C4-2B (cell line): ENCODE measurements around the gene SHROOM3.

Experiments
- CTCF ChIP-seq: fragments of 450-650 bp; conservative IDR thresholded peaks from 2 replicates; pipeline ENCODE4 v1.5.1; 2017; ENCODE audit warnings: mild to moderate bottlenecking
- ZFX ChIP-seq: fragments of 450-650 bp; IDR thresholded peaks from 2 replicates; pipeline ENCODE4 v1.6.1; 2017

DNA sequence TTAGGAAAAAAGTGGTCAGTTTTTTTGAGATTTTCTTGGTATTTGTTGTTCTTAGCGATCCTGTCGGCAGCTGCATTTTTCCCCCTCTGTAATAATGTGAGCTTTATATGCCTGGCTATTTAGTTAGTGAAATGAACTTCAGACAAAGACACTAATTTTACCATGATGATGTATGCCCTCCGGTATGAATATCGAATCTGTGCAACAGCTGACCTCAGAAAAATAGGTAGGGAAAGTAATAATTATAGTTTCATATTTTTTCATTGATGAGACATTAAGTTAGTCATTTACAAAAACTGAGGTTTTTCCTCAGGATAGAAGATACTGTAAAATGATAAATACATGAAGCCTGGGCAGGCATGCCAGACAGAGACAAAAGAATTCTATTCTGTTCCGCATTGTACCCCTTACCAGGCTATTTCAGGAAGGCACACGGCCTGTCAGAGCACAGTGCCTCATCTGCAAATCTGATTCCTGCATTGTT is 155.8 kb downstream of the SHROOM3 start:
- no peak for TF ChIP-seq CTCF
- no peak for TF ChIP-seq ZFX
